HepG2 (cell line): ENCODE measurements around the gene ZSCAN21. TPM values are rescaled to one million over a fixed set of nuclear protein-coding genes. Genes with fewer than 3 reads are reported as not detected.

ENCODE experiments used
- ARID3A ChIP-seq: IDR thresholded peaks from 2 replicates; pipeline ENCODE4 v1.6.1; 2012; ENCODE audit warnings: low read depth, low read length, improper control_type of control experiment
- CTCF ChIP-seq: sonication (generic); formaldehyde crosslinking; IDR thresholded peaks from 2 replicates; pipeline ENCODE4 v1.5.0; 2020; ENCODE audit warnings: mild to moderate bottlenecking, missing genetic modification reagents, moderate library complexity
- ERF ChIP-seq: IDR thresholded peaks from 2 replicates; pipeline ENCODE4 v1.6.1; 2018; ENCODE audit warnings: missing biosample characterization, missing genetic modification reagents
- RXRB ChIP-seq: IDR thresholded peaks from 2 replicates; pipeline ENCODE4 v1.6.1; 2016; ENCODE audit warnings: borderline replicate concordance, missing genetic modification reagents, missing compliant biosample characterization
- SMC3 ChIP-seq: IDR thresholded peaks from 2 replicates; pipeline ENCODE4 v1.6.1; 2011; ENCODE audit warnings: low read length, improper control_type of control experiment
- STAG1 ChIP-seq: sonication (generic); formaldehyde crosslinking; IDR thresholded peaks from 2 replicates; pipeline ENCODE4 v1.4.0; 2020; ENCODE audit warnings: missing genetic modification reagents
- TEAD3 ChIP-seq: optimal IDR thresholded peaks from 2 replicates; pipeline ENCODE3; 2016; ENCODE audit warnings: borderline replicate concordance
- ZBTB20 ChIP-seq: sonication (generic); formaldehyde crosslinking; IDR thresholded peaks from 2 replicates; pipeline ENCODE4 v1.8.1; 2023; ENCODE audit warnings: missing genetic modification reagents, low read depth, mild to moderate bottlenecking, borderline replicate concordance
- ZFX ChIP-seq: sonication (generic); formaldehyde crosslinking; IDR thresholded peaks from 2 replicates; pipeline ENCODE4 v1.4.0; 2020; ENCODE audit warnings: mild to moderate bottlenecking, low read depth, missing genetic modification reagents, moderate library complexity
- ZNF318 ChIP-seq: sonication (generic); formaldehyde crosslinking; IDR thresholded peaks from 2 replicates; pipeline ENCODE4 v1.4.0; 2020; ENCODE audit warnings: mild to moderate bottlenecking, missing genetic modification reagents
- polyA plus RNA-seq, 8 experiments: library from polyadenylated mRNA; depleted of rRNA in 3 of 8; stranded (reverse) in 7 of 8; unstranded in 1 of 8; fragments of >200 nt; fragmentation: Illumina TruSeq in 4 of 8; extraction: Trizol in 4 of 8; gene quantifications; 2 replicates each; pipeline versions ENCODE4 v1.2.1 to v1.2.3, GENCODE V29; 2011 to 2016; ENCODE audit warnings: low read depth in 4 of 8, missing spikeins in 1 of 8, mixed read lengths in 1 of 8; ENCODE audit not compliant: insufficient read depth in 1 of 8
- total RNA-seq, 5 experiments: library from RNA; depleted of rRNA; stranded (reverse); fragments of >200 nt; fragmentation: Illumina TruSeq; extraction: Trizol; gene quantifications; 2 replicates each; pipeline ENCODE4 v1.2.3, GENCODE V29; 2016; ENCODE audit warnings: low read depth in 1 of 5

ZSCAN21 gene
- total and polyA plus RNA-seq, 2 of the 13 experiments (the other 11 are each of a cell fraction or from before 2014, with no cell fraction given) = 7.0 to 10.0 TPM

- TF ChIP-seq RXRB (CRISPR knock-in tag) (peak; percentile 34; the same call in 1 of the 2 replicates), STAG1 (CRISPR knock-in tag) (peak; percentile 93), ZFX (peak; percentile 20; the same call in 1 of the 2 replicates), ERF (CRISPR knock-in tag) (0 out of 2 replicates have a peak, but pooled peaks have one; percentile 45), SMC3 (peak; percentile 91), ARID3A (0 out of 2 replicates have a peak, but pooled peaks have one; percentile 28), TEAD3 (CRISPR knock-in tag) (peak; percentile 19), CTCF (CRISPR knock-in tag) (peak; percentile 83), ZNF318 (CRISPR knock-in tag) (no peak), ZBTB20 (CRISPR knock-in tag) (no peak)
Measured at GRCh38 chr7:100053215-100053614, 3.6 kb downstream of the ZSCAN21 start (continued).
